OCI-LY3 (cell line): ENCODE results near the gene GOLGA6L9.
"Not testable (repeated sequence)": the region's sequence is repeated elsewhere in the genome, so short reads cannot be mapped to it uniquely, and the experiment has no call there.

Experiments
- H2AFZ ChIP-seq: fragments of 200-600, 300-600 bp; shearing (Covaris generic); 2 replicates; pipeline ENCODE4 v1.6.0; 2014; ENCODE audit warnings: antibody characterized with exemption, low read depth, low read length
- H3K27ac ChIP-seq: fragments of 200-600, 300-600 bp; sonication (generic); 2 replicates; pipeline ENCODE4 v1.5.1; 2014; ENCODE audit warnings: mild to moderate bottlenecking, low read length, moderate library complexity, mixed read lengths
- H3K27me3 ChIP-seq: fragments of 200-600, 300-600 bp; sonication (generic); 2 replicates; pipeline ENCODE4 v1.6.1; 2014; ENCODE audit warnings: low read depth, low read length, mixed read lengths
- H3K36me3 ChIP-seq: fragments of 200-600, 300-600 bp; sonication (generic); replicated peaks from 2 replicates; pipeline ENCODE3; 2014; ENCODE audit warnings: low read depth, low read length, mixed read lengths
- H3K4me1 ChIP-seq: fragments of 300-600, 200-600 bp; sonication (generic); 2 replicates; pipeline ENCODE4 v1.6.1; 2014; ENCODE audit warnings: low read length, mixed read lengths
- H3K4me2 ChIP-seq: fragments of 200-600, 300-600 bp; sonication (generic); 2 replicates; pipeline ENCODE4 v1.6.1; 2014; ENCODE audit warnings: low read length, mixed read lengths
- H3K4me3 ChIP-seq: fragments of 300-600, 200-600 bp; sonication (generic); 2 replicates; pipeline ENCODE4 v1.5.1; 2014; ENCODE audit warnings: antibody characterized with exemption, mild to moderate bottlenecking, low read length, moderate library complexity
- H3K79me2 ChIP-seq: fragments of 300-600, 200-600 bp; shearing (Covaris generic); 2 replicates; pipeline ENCODE4 v1.6.1; 2014; ENCODE audit warnings: mild to moderate bottlenecking, low read length, mixed read lengths
- H3K9ac ChIP-seq: fragments of 300-600, 200-600 bp; shearing (Covaris generic); 2 replicates; pipeline ENCODE4 v1.6.0; 2014; ENCODE audit warnings: mild to moderate bottlenecking, low read length, moderate library complexity
- H3K9me3 ChIP-seq: fragments of 200-600, 300-600 bp; shearing (Covaris generic); 2 replicates; pipeline ENCODE4 v1.6.1; 2014; ENCODE audit warnings: low read length, mixed read lengths; ENCODE audit not compliant: insufficient read depth
- H4K20me1 ChIP-seq: fragments of 200-600, 300-600 bp; sonication (generic); 2 replicates; pipeline ENCODE4 v1.6.1; 2016; ENCODE audit warnings: low read length, mixed read lengths; ENCODE audit not compliant: insufficient read depth
- TF ChIP-seq, protein P1 (sequence below): fragments of 200-600, 300-600 bp; sonication (generic); IDR thresholded peaks from 2 replicates; pipeline ENCODE4 v1.5.1; 2014; ENCODE audit warnings: antibody characterized with exemption, low read length, low read depth

Gene GOLGA6L9

DNA sequence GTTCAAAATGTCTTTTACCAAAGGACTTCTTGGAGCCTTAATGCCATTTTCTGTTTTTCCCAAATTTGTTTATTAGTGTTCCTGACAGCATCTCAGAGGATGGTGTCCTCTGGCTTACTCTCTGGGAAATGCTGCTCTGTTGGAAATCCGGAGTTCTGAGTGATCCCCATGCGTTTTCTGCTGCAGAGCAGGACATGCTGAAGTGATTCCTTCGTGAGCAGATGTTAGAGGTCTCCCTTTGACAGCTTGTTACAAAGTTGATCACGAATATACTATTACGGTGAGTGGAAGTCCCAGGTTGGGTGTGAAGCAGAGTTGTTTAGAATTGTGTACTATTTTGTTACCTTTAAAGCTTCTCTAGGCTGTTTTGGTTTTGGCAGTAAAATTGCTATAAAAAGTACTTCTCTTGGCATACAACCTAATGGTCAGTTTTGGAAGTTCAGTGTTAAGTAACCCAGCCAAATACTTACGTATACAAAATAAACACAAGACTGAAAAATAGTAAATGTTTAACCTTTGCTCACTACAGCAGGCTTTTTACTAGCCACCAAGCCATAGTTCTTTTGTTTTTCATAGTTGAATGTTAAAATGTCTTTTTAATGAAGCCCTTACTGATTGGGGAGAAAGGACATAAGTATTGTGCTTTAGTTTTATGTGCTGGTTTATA lies 15.0 kb upstream of the GOLGA6L9 start:
- not testable (repeated sequence) for H3K27ac ChIP-seq, H3K4me2 ChIP-seq, H2AFZ ChIP-seq

DNA sequence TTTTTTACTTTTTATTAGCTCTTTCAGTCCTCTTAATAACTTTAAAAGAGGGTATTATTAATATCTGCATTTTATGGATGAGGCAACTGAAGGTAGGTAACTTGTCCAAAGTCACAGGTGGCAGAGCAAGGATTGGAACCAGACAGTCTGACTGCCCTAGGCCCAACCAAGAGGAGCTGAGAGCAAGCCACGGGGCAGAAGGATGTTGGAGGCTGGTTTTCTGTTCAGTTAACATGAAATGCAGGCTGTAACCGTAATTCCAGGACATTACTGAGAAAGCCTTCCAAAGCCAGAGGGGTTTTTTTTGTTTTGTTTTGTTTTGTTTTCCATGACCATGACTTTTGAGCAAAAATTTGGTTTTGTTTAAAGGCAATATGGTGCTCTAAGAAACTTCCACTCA lies 9.1 kb upstream of the GOLGA6L9 start:
- H3K36me3 ChIP-seq, H3K4me2 ChIP-seq, H2AFZ ChIP-seq, H3K79me2 ChIP-seq, H3K27ac ChIP-seq, H3K4me3 ChIP-seq, H4K20me1 ChIP-seq, H3K27me3 ChIP-seq, H3K9me3 ChIP-seq, H3K9ac ChIP-seq, H3K4me1 ChIP-seq: not testable (repeated sequence)

More for the DNA sequence above, 15.0 kb upstream of the GOLGA6L9 start:
- peaks cover 23% of the 10 kb centered on the region for H3K4me1 ChIP-seq
- H3K79me2 ChIP-seq, H3K27me3 ChIP-seq, H3K36me3 ChIP-seq, H3K9me3 ChIP-seq, H3K9ac ChIP-seq, H4K20me1 ChIP-seq, H3K4me3 ChIP-seq: not testable (repeated sequence)

DNA sequence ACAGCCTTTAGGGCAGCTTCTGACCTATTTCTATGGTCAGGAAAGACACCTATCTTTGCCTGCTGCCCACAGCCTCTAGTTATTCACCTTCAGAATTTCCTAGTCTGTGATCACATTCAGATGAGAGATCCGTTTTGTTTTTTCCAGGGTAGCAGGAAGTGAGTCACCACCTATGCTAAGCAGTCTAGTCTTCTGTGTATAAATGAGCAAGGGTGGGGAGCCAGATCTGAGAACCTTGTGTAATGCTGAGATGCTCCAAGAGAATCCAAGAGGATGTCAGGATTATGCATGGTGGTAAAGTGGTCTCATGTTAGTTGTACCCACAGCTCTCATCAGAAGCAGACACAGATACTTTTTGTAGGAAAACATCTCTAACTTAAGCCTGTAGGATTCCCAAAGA lies 8.7 kb upstream of the GOLGA6L9 start:
- not testable (repeated sequence) for H4K20me1 ChIP-seq, H3K27me3 ChIP-seq, H2AFZ ChIP-seq, H3K4me3 ChIP-seq, H3K36me3 ChIP-seq, H3K27ac ChIP-seq, H3K9ac ChIP-seq, H3K9me3 ChIP-seq, H3K4me2 ChIP-seq, H3K79me2 ChIP-seq, H3K4me1 ChIP-seq

DNA sequence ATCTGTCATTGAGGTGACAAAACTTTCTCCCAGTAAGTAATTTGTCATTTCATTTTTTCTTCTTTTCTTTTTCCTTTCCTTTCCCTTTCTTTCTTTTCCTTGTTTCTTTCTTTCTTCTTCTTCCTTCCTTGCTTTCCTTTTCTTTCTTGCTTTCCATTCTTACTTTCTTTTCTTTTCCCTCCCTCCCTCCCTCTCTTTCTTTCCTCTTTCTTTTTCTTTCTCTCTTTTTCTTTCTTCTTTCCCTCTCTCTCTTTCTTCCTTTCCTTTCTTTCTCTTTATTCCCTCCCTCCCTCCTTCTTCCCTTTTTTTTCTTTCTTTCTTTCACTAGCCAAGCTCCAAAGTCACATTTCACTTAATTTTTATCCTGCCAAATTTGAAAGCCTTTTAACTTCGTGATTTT lies 2.5 kb upstream of the GOLGA6L9 start:
- not testable (repeated sequence) for H4K20me1 ChIP-seq, H3K4me3 ChIP-seq, H3K4me1 ChIP-seq, H3K79me2 ChIP-seq, H3K9ac ChIP-seq, H3K27me3 ChIP-seq, H3K9me3 ChIP-seq, H2AFZ ChIP-seq, H3K36me3 ChIP-seq, H3K4me2 ChIP-seq, H3K27ac ChIP-seq

DNA sequence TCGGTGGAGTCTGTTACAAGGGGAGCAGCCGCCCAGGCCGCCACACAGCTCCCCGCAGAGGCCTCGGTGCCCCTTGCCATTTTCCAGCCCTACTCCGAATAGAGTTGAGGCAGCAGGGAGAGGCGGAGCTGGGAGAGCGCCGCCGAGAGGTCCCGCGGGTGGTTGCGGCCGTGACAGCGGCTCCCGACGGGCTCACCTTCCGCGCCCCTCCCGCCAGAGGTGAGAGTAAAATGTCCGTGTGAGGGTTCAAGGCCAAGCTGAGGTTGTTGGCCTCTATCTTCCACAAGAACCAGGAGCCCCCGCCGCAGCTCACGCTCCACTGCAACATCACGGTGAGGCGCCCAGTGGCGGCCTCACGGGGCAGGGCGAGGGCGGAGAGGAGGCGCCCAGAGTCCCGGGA lies 15.8 kb downstream of the GOLGA6L9 start:
- not testable (repeated sequence) for H3K27me3 ChIP-seq, H3K36me3 ChIP-seq, H4K20me1 ChIP-seq, H3K9me3 ChIP-seq, H3K79me2 ChIP-seq, H3K4me1 ChIP-seq, H3K27ac ChIP-seq
- Histone ChIP-seq H3K4me3 (peak overlapping the region; percentile 71), H3K9ac (peak overlapping the region; percentile 48; the same call in 1 of the 2 replicates), H3K4me2 (peak overlapping the region; percentile 56), H2AFZ (peak overlapping the region; percentile 46; the same call in 1 of the 2 replicates)
- TF ChIP-seq, protein P1, sequence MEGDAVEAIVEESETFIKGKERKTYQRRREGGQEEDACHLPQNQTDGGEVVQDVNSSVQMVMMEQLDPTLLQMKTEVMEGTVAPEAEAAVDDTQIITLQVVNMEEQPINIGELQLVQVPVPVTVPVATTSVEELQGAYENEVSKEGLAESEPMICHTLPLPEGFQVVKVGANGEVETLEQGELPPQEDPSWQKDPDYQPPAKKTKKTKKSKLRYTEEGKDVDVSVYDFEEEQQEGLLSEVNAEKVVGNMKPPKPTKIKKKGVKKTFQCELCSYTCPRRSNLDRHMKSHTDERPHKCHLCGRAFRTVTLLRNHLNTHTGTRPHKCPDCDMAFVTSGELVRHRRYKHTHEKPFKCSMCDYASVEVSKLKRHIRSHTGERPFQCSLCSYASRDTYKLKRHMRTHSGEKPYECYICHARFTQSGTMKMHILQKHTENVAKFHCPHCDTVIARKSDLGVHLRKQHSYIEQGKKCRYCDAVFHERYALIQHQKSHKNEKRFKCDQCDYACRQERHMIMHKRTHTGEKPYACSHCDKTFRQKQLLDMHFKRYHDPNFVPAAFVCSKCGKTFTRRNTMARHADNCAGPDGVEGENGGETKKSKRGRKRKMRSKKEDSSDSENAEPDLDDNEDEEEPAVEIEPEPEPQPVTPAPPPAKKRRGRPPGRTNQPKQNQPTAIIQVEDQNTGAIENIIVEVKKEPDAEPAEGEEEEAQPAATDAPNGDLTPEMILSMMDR, result 0 out of 2 replicates have a peak, but pooled peaks have one; percentile 8

DNA sequence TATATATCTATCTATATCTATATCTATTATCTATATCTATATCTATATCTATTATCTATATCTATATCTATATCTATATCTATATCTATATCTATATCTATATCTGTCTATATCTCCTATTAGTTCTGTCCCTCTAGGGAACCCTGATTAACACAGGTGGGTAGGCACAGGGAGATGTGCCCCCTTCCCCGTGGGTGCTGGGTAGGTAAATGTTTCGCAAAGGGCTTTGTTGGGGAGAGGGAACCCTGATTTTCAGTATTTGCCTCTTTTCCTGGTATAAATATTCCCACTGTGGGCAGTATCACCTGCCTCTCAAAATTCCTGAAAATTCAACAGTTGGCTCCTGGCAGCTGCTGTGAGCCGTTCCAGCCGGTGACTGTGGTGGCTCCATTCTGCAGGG lies 27.7 kb downstream of the GOLGA6L9 start:
- not testable (repeated sequence) for H3K79me2 ChIP-seq, H3K9ac ChIP-seq, H3K36me3 ChIP-seq, H4K20me1 ChIP-seq, H3K4me3 ChIP-seq, H3K27ac ChIP-seq, H3K27me3 ChIP-seq, H3K9me3 ChIP-seq, H3K4me2 ChIP-seq, H2AFZ ChIP-seq, H3K4me1 ChIP-seq

DNA sequence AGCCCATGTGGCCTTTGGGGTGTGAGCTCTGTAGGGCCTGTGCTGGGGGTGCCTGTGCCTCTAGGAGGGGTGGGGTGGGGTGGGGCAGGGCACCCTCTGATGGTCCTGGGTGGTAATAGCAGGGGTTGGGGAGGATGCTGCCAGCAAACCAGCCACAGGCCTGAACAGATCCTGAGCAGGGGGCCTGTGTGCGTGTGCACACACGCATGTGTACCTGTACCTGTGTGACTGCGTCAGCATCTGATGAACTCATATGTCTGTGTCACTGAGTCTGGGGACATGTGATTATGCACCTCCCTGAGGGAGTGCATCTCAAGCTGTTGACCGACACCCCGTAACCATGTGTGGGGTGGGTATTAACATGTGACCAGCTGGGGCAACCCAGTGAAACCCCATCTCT lies 36.0 kb downstream of the GOLGA6L9 start:
- not testable (repeated sequence) for H3K4me1 ChIP-seq, H3K4me2 ChIP-seq, H3K9ac ChIP-seq, H2AFZ ChIP-seq, H3K27me3 ChIP-seq, H4K20me1 ChIP-seq, H3K79me2 ChIP-seq, H3K4me3 ChIP-seq, H3K27ac ChIP-seq, H3K9me3 ChIP-seq, H3K36me3 ChIP-seq

DNA sequence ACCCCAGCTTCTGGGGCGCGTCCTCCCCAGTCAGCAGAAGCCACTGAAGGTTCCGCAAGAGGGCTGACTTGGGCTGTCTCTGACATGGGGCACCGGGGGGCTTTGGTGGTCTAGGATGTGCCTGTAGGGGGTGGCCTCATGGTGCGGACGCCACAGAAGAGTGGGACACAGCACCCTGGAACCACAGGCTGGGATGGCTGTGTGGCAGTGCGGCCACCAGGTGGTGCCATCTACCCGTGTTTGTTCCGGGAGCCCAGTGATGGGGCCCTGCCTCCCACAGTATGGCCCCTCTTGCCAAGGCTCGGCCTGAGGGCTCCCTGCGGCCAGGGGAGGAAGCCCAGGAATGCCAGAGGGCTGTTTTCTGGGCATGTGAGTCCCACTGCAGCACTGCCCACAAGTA lies 38.6 kb downstream of the GOLGA6L9 start:
- not testable (repeated sequence) for H3K9me3 ChIP-seq, H3K27ac ChIP-seq, H3K4me3 ChIP-seq, H4K20me1 ChIP-seq, H3K4me2 ChIP-seq, H3K4me1 ChIP-seq, H3K36me3 ChIP-seq, H3K79me2 ChIP-seq, H3K9ac ChIP-seq, H2AFZ ChIP-seq, H3K27me3 ChIP-seq

DNA sequence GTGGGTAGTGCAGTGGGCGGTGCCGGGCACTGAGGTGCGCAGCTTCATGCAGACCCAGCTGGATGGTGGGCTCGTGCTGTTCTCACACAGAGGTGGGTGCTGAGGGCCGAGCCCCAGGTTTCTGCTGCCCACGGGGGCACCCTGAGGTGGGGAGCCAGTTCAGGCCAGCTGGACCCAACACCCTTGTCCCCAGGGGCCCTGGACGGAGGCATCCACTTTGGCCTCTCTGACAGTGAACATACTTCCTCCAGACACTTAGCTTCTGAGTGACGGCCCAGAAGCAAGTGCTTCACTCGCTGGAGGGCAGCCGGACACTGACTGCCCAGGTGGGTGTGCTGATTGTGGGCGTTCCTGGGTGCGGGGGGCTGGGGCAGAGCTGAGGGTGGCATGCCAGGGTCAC lies 39.8 kb downstream of the GOLGA6L9 start:
- not testable (repeated sequence) for H3K36me3 ChIP-seq, H3K27me3 ChIP-seq, H3K4me1 ChIP-seq, H3K9me3 ChIP-seq, H3K9ac ChIP-seq, H3K4me2 ChIP-seq, H2AFZ ChIP-seq, H3K79me2 ChIP-seq, H4K20me1 ChIP-seq, H3K4me3 ChIP-seq, H3K27ac ChIP-seq
